SW 1271 (cell line): ENCODE results near the gene C1QL3.

ENCODE experiments used
- DNase-seq, 2 experiments: peaks; one replicate each; lab custom pipeline; 2025; lab: John Stamatoyannopoulos, UW

C1QL3 gene

DNA sequence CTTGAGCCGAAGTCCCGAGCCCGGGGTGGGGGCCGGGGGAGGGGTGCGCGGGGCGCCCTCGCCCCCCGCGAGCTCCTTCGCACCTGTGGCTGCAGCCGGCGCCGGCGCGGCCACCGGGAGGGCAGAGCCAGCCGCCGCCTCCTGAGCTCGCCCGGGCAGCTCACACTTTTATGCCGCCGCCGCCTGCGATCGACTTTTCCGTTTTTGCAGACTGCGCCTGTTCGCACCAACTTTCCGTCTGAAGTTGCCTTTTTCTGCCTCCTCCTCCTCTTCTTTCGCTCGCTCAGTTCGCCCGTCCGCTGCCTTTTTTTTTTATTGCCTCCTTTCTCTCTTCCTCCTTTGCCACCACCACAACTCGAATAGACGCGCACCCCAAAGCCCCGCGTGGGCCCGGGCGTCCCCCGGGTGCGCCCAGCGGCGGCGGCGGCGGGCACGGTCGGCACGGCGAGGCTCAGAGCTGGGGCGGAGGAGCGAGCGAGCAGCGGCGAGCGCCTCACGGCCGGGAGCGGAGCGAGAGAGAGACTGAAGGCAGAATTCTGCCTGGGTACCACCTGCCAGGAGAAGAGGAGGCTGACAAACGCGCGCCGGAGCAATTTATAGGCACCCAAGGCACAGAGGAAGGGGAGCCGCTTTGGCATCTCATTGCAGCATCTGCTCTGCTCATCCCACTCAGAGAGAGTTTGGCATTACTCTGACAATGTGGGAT is at the start of gene C1QL3:
C1QL3 (minus strand) TSS at position 569 of the 706 bp plus-strand sequence. CDS start 814 bp downstream, outside the sequence.
- no peak for DNase-seq

DNA sequence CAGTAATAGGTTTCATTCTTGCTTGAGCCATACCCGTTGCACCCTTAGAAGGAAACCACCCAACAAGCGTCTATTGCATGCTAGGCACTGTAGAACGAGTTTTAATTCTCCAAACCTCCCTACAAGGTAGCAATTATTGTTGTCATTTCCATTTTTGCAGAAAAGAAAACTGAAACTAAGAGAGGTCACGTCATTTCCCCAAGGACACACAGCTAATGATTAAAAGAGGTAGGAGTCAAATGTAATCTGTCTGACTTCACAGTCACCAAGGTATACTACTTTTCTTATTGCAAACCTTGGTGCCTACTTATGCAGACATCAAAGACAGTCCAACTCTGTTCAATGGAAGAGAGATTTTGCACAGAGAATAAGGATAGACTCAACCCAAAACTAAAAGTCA is 49.1 kb upstream of the C1QL3 start:
- no peak for DNase-seq

DNA sequence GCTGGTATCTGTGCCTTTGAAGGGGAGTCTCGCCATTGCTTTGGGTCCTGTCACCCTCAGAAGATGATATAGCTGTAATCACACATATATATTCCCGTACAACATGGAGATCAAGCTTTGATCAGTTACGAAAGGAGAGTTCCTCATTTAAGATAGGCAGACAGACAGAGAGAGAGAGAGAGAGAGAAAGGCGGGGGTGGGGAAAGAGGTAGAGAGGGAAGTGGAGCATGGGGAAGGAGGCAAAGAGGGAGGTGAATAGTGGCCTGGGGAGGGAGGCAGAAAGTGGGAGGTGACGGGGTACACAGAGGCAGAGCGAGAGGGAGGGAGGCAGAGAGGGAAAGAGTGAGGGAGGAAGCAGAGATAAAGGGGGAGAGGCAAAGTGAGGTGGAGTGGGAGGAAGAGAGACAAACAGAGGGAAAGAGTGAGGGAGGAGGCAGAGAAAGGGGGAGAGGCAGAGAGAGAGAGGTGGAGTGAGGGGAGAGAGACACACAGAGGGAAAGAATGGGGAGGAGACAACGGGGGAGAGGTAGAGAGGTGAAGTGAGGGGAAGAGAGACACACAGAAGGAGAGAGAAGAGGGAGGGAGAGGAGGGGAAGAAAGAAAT is 44.6 kb upstream of the C1QL3 start:
- DNase-seq = no peak

DNA sequence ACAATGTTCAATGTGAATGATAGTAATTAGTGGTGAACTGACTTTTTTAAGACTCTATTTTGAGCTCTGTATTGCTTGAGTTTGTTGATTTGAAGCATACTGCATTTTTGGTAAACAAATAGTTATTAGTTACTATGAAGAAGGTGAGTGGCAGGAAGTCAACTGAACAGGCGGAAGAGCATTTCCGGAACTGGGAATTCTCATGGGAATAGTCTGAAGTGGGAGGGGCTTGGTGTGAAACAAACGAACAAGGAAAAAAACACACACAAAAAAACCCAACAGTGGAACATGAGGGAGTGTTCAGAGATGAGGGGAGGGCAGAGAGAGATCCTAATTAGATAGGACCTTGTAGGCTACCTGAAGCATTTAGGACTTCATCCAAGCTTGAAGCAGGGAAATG is 43.9 kb upstream of the C1QL3 start:
- no peak for DNase-seq

DNA sequence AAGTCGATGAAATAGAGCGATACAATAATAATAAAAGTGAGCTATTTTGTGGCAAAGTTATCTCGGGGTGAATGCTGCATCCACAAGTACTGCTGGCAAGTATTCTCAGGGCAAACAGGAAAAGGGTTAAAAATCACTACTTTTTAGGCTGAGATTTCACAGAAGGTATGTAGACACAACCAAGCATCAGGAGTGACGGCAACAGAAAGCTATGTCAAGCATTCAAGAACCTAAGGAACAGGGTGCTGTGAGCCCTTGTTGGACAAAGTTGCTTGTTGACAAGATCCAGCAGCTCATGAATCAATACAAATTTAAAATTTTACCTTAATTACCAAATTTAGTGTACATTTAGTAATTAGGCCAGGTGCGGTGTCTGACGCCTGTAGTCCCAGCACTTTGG is 41.2 kb upstream of the C1QL3 start:
- DNase-seq = no peak

DNA sequence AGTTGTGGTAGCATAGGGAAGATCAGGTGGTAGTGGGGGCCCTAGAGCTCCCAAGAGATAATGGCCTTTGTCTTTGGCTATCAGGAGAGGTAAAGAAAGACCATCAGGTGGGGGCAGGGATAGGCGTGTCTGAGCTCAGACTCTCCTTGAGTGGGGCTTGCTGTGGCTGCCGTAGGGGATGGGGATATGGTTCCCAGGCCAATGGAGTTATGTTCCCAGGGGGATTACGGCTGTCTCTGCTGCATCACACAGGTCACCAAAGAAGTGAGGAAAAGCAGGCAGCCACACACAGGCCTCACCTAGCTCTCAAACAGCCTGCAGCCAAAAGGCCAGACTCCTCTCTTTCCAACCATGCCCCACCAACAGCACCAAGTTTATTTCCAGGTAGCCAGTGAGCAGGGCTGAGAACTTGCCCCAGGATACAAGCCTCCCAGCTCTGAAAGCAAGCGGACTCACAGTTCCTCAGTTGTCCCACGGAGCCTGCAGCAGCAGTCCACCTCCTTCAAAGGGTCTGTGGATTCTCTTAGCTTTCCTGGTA is 37.6 kb upstream of the C1QL3 start:
- no peak for DNase-seq

DNA sequence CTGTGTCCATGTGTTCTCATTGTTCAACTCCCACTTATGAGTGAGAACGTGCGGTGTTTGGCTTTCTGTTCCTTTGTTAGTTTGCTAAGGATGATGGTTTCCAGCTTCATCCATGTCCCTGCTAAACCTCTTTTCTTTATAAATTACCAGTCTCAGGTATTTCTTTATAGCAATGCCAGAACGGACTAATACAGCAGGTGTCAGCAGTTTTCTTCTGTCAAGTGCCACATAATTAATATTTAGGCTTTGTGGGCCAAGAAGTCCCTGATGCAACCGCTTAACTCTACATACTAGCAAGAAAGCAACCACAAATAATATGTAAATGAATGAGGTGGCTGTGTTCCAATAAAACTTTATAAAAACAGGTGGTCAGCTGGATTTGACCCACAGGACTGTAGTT is 26.3 kb upstream of the C1QL3 start:
- no peak for DNase-seq

DNA sequence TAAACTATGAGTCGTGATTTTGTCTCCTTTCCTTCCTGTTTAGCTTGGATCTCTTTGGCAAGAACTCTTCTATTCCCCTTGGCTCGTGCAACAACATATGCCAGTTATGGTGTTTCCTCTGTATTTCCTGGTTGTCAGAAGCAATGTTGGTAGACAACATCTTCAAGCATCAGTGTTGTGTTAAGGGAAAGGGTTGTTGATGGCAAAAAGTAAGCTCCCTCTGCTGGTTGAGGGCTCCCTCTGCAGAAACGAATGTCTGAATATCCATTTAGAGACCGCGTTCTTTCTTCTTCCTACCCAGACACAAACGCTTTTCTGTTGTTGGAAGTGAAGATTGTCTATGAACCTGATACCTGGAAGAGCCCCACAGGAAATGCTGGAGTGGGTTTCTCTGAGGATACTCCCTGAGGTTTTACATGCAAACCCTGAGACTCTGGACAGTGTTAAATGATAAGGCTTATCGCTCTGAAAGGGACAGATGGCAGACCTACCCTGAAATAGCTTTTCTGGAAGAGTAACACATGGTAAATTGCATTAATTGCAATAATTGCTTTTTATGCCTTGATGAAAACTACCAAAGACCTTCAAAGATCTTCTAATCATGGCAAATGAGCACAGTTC is 23.5 kb upstream of the C1QL3 start:
- DNase-seq = peak in 1 of 2 experiments; percentile 38

DNA sequence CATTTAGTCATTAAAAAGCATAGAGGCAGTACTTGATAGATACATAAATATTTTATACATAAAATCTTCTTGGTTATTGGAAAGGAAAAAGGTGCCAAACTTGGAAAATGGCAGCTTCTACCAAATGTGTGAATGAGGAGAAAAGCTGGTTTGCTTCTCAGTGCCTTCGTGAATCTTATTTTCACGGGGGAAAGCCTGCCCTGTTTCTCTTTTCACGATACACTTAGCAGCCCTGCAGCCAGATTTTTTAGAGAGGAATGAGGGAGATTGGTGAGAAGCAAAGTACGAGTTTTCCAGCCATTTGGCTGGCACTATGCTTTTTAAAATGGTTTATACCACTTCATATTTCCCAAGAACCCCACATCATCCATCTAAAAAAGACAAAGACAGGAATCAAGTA is 22.9 kb upstream of the C1QL3 start:
- no peak for DNase-seq

DNA sequence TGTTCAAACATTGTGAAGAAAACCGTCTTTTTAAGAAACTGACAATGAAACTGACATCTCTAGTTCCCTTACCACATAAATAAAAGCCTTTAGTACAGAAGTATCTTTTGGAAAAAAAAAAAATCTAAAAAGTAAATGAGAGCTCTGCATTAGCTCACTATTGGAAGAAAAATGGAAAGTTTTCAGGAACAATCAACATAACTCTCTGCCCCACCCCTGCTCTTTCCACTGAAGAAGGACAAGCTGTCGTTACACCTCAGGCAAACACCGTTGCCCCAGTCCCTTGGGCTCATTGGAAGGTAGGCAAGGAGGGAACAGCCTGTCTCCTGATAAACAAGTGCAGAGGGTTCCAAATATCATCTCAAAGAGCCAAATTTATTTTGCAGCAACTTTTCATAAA is 22.4 kb upstream of the C1QL3 start:
- no peak for DNase-seq

DNA sequence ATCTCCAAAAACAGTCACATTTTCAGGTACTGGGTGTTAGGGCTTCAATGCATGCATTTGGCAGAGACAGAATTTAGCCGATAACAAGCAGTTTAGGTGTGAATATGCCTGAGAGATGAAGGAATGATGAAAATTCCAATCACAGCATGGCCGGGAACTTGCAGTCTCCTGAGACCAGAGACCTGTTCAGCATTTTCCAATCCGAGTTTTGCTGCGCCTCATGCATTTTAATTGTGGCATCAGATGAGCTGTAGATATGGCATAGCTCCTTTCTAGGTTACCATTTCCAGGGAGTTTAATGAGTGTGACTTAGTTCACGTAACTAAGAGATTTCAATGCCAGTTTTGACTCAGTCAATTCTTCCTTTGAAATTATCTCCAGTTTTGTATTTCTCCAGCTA is 14.5 kb upstream of the C1QL3 start:
- DNase-seq = no peak

DNA sequence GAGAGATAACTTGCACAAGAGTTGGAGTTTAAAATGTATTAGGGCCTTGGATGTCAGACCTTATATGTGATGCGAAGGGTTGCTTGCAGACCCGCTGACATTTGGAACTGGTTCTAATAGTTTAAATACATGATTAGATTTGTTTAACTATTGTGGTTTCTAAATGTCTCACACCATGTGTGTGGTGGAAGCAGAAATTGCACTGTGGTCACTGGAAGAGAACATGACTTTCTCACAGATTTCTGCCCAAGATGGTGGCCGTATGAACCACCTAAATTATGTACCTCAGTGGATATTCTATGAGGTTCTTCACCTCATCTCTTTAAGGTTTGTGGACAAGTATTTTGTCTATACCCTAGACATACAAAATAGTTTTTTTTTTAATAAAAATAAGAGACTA is 8.2 kb upstream of the C1QL3 start:
- DNase-seq = no peak

DNA sequence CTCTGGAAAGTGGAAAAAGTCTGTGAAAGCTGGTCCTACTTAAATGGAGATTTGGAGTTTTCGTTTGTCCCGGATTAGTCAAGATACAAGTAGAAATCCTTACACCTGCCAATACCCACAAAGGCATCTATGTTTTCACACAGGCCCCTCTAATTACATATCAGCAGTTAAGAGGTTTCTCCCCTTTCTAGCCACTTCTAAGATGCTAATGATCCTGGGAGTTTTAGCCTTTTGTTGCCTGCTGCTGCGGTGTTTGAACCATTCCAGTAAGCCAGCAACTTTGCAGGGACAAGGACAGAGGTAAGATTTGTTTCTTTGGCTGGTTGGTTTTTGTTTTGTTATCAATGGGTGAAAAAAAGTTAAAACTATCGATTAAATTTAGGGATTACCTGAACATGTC is 5.8 kb upstream of the C1QL3 start:
- no peak for DNase-seq

DNA sequence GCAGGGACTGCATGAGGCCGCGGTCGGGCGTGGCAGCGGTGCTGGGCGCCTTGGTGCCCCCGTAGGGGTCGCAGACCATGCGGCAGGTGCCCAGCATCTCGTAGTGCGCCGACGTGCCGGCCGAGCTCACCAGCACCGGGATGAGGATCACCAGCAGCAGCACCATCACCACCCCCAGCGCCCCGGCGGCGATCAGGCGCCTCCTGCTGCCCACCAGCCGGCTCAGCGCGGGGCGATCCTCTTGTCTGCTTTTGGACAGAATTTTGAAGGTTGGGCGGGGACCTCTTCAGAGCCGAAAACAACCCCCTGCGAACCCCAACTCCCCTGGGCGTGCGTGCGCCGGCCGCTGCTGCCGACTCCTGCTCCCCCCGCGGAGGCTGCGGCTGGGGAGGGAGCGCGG is 779 bp downstream of the C1QL3 start:
- DNase-seq = no peak

DNA sequence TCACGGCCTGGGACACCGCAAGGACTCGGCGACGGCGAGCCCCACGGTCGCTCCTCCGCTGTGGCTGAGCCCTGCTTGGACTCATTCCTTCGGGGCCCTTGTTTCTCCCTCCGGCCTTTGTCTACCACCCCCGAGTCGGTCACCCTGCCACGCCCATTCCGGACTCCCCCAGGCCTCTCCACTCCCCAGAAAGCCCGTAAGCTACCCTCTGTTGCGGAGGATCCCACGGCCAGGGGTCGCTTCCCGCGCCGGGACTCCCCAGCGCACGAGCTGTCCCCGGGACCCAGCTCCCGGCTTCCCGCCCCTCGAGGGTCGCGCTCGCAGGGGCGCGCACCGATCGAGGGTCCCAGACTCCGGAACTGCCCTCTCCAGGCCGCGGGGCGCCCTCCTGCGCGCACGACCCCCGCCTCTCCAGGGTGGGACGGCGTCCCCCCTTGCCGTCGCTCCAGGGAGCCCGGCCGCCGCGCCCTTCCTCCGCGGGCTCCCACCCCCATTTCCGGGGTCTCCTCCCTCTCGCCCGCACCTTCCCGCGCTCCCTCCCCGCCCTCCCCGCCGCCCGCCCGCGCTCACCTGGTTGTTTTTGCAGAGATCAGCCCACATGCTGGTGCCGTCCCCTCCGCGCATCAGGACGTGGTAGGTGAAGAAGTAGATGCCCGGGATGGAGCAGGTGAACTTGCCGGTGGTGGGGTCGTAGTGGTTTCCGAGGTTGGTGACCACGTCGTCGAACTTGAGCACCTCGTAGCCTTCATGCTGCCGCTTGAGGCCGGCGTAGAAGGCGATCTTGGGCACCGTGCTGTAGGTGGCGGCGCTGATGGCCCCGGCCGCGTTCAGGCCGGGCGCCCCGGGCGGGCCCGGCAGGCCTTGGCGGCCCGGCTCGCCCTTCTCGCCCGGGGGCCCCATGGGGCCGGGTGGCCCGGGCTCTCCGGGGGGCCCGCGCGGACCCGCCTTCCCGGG is 1.5 kb downstream of the C1QL3 start:
- no peak for DNase-seq

DNA sequence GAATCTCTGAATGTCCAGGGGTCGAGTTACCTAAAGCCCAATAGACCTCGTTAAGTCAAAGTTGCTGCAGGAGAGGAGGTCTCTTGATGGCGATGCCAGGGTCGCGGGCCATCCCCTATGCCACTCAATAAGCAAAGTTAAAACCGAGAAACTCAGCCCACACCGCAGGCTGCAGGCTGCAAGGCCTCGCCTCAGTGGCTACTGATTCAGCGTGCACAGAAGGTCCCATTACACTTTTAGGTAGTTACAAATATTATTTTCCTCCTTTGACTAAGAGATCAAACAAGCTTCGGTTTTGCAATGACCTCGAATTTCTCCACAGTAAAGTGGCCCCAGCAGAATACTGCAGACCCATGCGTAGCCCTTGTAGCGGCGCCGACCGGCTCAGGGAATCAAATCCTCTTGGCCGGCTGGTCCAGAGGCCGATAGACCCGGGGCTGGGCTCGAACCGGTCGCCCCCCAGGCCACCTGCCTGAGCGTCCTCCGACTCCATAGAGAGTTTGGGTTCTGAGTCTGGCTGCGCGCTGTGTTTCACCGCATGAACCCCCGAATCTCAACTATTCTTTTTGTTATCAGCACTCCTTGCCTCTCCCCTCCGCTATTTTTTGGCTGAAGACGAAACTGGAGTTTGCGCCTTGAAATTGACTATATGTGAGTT is 2.3 kb downstream of the C1QL3 start:
- no peak for DNase-seq

DNA sequence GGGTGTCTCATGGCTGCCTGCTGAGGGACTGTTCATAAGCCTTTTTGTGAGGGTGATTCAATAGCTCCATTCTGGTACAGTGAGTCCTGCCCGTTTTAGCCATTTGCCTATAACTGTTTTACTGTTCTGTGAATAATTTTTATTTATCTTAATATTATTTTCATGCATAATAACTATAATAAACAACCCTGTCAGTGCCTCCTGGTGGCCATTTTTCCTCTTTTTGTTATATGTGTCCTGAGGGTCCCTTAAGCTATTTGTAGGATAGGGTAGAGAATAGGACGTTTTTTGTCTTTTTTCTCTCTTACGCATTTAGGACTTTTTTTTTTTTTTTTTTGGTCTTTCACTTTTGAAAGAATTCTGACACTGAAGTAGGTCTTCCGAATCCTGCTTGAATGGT is 2.9 kb downstream of the C1QL3 start:
- no peak for DNase-seq

DNA sequence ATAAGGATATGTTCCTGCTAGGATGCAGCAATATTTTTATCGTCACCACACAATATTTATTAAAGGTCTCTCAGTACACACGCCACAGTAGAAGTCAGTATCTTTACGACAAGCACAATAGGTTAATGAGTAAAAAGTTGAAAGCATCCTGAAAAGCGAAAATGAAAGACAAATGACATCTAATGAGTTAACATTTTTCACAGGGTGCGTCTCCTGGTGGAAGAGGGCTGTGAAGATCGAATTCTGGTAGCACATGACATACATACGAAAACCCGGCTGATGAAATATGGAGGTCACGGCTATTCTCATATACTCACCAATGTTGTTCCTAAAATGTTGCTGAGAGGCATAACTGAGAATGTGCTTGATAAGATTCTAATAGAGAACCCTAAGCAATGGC is 10.8 kb downstream of the C1QL3 start:
- DNase-seq = no peak

DNA sequence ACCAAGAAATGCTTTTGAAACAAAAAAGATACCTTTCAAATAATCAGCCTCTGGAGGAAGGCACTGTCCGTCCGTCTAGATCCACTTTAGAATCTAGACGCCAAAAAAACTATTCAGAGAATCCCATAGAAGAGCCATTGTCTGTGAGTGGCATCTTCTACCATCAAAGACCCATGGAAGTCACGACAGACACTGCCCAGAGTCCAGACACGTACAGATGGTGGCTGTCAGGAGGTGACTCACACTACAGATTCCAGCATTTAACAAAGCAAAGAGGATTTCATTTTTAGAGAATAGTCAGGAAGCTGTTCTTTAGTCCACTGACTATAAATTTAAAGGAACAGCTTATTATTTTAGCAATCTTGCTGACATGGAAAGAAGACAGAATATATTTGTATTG is 11.7 kb downstream of the C1QL3 start:
- DNase-seq = no peak

DNA sequence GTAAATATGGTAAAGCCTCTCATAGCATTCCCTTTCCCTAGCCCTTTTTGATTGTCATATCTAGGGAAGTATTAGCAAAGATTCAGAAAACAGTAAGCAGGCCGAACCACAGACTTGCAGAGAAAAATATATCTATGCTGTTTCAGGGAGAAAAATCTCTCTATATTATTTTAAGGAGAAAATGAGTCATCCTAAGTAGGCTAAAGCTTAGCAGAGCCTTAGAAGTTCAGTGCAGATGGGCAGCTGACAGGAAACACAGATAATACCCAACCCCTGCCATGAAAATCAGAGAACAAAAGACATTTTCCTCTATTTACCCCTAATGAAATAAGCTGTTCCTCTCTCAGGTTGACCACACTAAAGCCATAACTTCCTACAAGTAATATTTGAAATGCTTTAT is 16.5 kb downstream of the C1QL3 start:
- DNase-seq = no peak

DNA sequence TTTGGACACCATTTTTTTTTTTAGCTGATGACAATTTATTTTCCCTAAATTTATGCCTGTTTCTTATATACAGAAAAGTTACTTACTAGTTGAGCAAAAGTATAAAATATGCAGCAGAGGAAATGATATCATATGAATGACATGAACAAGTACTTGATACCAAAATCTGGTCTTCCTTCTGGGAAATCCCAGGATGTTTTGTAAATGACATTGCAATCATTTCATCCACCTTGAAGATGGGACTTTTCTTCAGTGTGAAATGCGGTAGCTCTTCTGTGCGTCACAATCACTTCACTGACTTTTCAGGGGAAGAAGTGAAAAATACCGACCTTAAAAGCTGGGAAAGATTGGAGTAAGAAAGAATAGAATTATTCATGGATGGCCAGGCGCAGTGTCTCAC is 23.8 kb downstream of the C1QL3 start:
- DNase-seq = no peak
